AG10803 (cell line): Measurements from ENCODE around the gene CYP4V2.
"Not testable (repeated sequence)": the region's sequence is repeated elsewhere in the genome, so short reads cannot be mapped to it uniquely, and the experiment has no call there.

Source experiments
- DNase-seq: peaks from one replicate; pipeline ENCODE4 v3.0.0; 2010; ENCODE audit warnings: low read depth
- H3K4me3 ChIP-seq: 2 replicates; pipeline ENCODE4 v1.5.1; 2011; ENCODE audit warnings: mild to moderate bottlenecking, low read length, control low read depth
- CTCF ChIP-seq: conservative IDR thresholded peaks from 2 replicates; pipeline ENCODE4 v1.5.1; 2011; ENCODE audit warnings: mild to moderate bottlenecking, low read length, control low read depth, inconsistent platforms

The CYP4V2 gene

GRCh38 chr4:186227744-186228513, 36.6 kb downstream of the CYP4V2 start:
- DNase-seq: no peak
- TF ChIP-seq CTCF: no peak
- H3K4me3 ChIP-seq: no peak overlapping the region

GRCh38 chr4:186228514-186228894, 37.1 kb downstream of the CYP4V2 start:
- no peak for TF ChIP-seq CTCF
- no peak overlapping the region for H3K4me3 ChIP-seq
- DNase-seq: no peak

- TF ChIP-seq CTCF: no peak
- no peak overlapping the region for H3K4me3 ChIP-seq
- DNase-seq: no peak
Observed at GRCh38 chr4:186234367-186234766, 43.0 kb downstream of the CYP4V2 start.

- no peak for TF ChIP-seq CTCF
- no peak for DNase-seq
- no peak overlapping the region for H3K4me3 ChIP-seq
Observed at GRCh38 chr4:186236126-186236525, 44.8 kb downstream of the CYP4V2 start.

GRCh38 chr4:186240452-186240847, 49.1 kb downstream of the CYP4V2 start:
- TF ChIP-seq CTCF: no peak
- no peak for DNase-seq
- no peak overlapping the region for H3K4me3 ChIP-seq

GRCh38 chr4:186240848-186241491, 49.6 kb downstream of the CYP4V2 start:
- DNase-seq: no peak
- no peak overlapping the region for H3K4me3 ChIP-seq
- no peak for TF ChIP-seq CTCF

GRCh38 chr4:186241616-186242015, 50.2 kb downstream of the CYP4V2 start:
- no peak for DNase-seq
- H3K4me3 ChIP-seq: no peak overlapping the region
- TF ChIP-seq CTCF: no peak

- not testable (repeated sequence) for H3K4me3 ChIP-seq, DNase-seq
Observed at GRCh38 chr4:186242031-186242430, 50.7 kb downstream of the CYP4V2 start.
